GF-D8 (cell line): ENCODE results near the gene WWOX.

Experiments
- DNase-seq: peaks from one replicate; lab custom pipeline; 2025; lab: John Stamatoyannopoulos, UW

Gene WWOX

DNA sequence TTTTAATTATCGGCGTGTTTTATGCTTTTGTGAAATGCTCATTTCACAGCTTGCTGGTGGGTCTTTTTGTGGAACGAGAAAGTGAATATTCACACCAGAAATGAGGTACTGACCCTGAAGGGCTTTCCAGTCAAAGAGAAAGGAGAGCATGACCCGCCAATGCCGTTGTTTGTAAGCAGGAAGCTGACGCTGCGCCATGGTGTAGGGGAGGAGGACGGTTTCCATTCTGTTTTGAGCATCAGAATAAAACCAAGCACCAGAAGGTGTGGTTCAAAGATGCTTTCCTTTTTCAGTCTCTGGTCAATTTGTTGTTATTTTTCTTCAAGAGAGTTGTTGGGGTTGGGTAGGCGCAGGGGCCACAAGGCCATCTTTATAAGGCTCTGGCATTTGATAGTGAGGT lies 669.3 kb downstream of the WWOX start:
- DNase-seq: no peak

- DNase-seq: no peak
These were observed 671.1 kb downstream of the WWOX start for GRCh38 chr16:78770353-78771091.

- DNase-seq: no peak
These were observed 673.8 kb downstream of the WWOX start for GRCh38 chr16:78773291-78773702.

GRCh38 chr16:78773706-78774105 lies 674.3 kb downstream of the WWOX start:
- no peak for DNase-seq

DNA sequence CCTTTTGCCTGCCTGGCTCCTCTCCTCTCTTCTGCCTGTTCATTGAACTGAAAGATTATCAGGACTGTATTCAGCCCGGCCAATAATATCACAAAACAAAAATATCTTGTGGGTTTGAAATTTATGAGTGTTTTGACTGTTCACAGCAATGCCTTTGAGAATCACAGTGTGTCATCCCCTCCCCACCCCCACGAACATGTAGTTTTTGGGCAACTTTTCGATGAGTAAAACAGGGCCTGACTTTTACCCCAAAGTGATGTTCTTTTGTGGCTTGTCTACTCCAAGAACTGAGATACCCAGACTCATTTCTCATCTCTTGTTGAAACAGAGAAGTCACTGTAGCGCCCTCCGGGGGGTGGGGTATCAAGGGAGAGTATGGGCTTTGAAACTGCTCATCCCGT lies 675.7 kb downstream of the WWOX start:
- DNase-seq: no peak

DNA sequence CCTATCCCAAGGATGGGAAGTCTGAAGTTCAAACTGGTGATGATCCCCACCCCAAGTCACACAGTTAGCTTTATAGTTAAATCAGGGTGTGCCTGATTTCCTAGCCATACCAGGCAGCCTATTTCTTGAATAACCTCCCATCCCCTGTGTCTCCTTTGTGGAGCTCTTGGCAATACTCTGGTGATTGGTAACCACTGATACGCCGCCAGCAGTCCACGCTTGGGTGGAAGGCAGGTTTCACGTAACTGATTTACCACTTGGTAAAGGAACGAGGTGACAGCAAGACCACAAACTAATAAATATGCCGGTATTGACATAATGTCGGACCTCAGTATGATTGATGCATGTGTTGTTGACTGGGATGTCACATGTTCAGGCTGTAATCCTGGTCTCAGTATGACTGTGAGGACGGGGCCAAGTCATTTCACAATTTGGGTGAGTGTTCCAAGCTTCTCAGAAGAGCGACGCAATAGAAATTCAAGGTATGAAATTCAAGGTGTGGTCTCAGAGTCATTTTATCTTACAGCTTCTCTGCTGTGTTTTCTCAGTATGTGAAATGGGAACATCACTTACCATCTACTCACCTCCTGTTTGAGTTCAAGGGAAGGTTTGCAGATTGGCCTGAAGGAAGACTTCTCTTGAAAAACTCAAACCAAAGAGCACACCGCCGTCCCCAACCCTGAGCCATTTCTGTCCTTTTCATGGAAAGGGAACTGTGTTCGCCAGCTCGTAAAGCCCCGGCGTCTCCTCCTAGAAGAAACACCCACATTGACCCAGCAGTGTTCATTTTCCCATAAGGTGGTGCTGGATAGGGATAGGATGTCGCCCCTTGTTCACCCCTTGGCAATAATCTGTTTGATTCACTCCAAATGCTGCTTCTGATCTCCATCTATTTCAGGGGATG lies 678.9 kb downstream of the WWOX start:
- no peak for DNase-seq

GRCh38 chr16:78780808-78781207 lies 681.4 kb downstream of the WWOX start:
- DNase-seq: no peak

GRCh38 chr16:78782572-78782971 lies 683.1 kb downstream of the WWOX start:
- no peak for DNase-seq

- DNase-seq: no peak
These were observed 684.2 kb downstream of the WWOX start for GRCh38 chr16:78783570-78784079.

DNA sequence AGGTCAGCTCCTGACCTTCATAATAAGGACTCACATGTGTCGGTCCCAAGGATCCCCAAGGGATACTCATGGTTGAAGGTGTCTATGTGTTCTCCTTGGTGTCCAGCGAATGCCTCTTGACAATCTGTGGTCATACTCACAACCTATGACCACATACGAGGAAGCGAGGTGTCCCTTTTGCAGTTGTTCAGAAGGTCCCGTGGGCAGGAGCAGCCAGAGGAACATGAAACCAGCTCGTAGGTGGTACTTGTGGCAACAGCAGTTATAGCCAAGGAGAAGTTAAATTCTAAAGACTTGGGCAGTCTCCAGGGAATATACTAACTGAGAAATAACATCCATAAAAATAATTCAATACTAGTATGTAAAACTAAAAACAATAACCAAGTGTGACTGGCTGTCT lies 685.3 kb downstream of the WWOX start:
- DNase-seq: no peak

DNA sequence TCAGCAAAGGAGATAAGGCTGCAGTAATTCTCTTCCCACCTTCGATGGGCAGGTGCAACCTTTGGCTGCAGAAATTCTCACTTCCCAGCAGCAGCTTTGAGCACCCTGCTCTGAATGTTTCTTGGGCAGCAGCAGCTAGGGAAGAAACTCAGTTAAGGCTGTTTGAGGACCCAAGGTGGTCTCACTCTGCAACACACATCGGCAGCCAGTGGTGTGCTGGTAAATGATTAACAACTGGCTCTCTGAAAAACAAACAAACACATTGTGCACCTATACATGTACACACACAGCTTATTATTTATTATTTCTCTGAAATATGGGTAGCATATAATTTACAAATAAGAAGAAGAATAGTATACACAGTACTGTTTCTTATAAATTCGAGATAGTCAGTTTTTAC lies 685.8 kb downstream of the WWOX start:
- no peak for DNase-seq

GRCh38 chr16:78786635-78787034 lies 687.2 kb downstream of the WWOX start:
- DNase-seq: no peak

DNA sequence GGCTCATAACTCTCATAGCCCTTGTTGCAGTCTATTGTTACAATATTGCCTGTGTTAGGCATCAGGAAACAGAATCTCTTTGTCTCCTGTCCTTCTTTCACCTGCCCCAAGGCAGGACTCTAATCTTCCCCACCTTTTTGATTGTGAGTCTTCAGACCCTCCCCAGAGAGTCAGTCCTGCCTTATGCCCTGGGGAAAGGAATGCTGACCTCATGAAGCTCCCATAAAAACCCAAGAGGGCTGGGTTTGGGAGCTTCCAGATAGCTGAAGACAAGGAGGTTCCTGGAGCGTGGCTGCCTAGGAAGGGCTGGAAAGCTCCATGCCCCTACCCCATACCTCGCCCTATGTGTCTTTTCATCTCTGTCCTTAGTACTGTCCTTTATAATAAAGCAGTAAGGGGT lies 688.8 kb downstream of the WWOX start:
- no peak for DNase-seq

DNA sequence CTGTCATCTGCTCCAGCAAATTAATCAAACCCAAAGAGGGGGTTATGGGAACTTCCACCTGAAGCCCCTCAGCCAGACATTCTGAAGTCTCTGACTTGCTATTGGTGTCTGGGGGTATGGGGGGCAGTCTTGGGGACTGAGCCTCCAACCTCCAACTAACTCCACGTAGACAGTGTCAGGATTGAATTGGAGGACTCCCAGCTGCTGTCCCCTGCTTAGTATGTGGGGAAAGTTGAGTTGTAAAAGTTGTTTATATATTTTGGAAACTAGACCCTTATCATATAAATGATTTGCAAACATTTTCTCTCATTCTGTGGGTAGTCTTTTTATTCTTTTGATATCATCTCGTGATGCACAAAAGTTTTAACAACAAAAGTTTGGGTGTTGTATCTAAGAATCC lies 689.2 kb downstream of the WWOX start:
- DNase-seq: no peak

DNA sequence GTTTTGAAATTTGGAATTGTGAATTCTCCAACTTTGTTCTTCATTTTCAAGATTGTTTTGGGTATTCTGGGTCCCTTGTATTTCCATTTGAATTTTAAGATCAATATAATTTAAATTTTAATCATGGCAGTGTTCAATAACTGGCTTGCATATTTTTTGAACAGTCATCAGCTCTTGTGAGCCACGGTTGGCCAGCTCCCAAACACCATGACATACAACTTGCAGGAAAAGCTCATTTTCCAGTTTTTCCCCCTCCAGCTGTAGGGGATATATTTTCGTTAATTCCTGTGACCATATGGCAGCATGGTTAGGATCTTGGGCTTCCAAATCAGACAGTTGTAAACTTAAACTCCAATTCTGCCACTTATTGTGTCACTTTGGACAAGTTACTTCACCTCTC lies 690.1 kb downstream of the WWOX start:
- DNase-seq: no peak

DNA sequence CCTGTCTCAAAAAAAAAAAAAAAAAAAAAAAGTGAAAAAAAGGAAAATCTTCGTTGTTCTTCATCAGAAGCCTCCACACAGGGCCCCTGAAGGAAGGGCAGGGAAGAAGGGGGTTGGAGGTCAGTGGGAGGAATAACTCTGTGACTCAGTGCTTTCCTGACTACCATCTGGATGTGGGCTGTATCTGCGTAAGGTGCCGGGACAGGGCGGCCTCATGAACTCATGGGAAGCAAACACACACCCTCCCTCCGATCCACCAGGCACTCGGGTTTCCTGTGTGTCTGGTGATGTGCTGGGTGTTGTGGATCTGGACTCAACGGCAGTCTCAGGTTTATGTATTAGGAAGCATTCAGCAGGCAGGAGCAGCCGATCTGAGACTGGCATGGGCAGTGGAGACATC lies 691.6 kb downstream of the WWOX start:
- DNase-seq: no peak

GRCh38 chr16:78791926-78792325 lies 692.5 kb downstream of the WWOX start:
- no peak for DNase-seq

DNA sequence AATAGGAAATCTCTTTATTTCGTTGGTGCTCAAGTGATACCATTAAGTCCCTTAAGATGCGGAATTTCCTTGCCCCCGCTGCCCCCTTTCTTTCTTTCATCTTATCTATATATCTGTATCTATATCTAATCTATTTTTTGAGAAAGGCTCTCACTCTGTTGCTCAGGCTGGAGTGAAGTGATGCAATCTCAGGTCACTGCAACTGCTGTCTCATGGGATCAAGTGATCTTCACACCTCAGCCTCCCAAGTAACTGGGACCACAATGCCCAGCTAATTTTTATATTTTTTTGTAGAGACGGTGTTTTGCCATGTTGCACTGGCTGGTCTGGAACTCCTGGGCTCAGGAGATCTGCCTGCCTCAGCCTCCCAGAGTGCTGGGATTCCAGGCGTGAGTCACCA lies 693.5 kb downstream of the WWOX start:
- no peak for DNase-seq

DNA sequence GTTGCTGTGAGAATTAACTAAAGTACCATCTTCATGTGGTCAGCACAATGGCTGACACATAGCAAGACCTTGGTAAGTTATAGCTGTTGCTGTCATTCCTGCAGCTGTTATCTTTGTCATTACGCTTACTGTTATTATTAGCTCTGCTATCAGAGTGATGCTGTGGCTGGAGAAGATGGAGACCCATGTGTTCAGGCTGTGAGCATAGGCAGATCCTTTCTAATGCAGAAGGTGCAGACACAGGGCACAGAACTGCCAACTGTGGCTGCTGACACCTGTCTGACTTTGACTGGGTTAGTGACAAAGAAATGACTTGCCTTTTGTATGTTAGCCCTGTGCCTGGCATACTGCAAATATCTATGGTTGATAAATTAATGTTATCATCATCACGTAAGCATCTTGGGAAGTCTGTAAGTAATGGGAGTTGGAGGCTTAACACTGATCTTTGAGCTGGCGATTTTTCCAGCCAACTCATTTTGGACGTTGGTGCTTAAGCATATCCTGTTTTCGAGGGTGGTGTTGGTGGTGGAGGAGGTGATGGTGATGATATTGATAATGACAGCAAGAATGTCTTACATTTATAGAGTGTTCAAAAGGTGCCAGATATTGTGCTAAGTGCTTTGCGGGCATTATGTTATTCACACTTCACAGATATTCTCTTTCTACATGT lies 695.3 kb downstream of the WWOX start:
- DNase-seq: no peak

DNA sequence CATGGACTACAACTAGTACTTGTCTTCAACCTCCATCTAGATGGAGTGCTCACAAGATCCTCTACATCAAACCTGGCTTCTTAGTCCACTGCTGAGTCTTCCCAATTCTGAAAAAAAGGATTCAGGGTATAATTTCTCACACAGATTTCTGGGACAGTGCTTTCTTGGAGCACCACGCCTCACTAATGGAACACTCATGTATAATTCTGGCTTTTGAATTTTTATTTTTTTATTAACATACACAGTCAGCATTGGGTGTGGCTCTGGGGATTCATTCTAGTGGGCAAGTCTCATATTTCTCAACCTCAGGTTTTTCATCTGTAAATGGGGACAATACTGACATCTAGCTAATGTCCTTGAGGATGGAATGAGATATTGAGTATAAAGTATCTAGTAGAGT lies 696.0 kb downstream of the WWOX start:
- DNase-seq: no peak

DNA sequence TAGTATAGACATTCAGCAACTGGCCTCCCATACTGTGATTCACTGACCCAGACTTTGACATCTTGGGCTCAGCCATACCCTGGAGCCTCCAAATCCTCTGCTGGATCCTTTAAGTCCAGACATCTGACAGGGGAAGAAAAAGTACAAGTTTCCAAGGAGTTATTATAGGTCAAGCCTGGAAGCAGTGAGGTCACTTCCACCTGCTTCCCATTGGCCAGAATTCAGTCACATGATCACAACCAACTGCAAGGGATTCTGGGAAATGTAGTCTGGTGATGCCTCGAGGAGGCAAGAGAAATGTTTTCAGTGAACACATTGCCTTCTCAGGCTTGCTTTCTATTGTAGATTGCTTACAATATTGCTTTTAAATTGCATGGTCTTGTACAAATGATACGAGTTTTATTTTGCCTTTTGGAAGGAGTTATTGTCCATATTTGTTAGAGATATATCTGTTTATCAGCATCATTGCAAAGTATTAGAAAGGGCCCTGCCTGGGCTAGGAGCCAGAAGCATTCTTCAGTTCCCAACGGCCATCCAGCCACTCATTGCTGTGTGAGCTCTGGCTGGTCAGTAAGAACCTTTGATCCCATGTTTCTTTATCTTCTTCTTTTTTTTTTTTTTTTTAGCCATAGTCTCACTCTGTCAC lies 696.9 kb downstream of the WWOX start:
- DNase-seq: no peak

- no peak for DNase-seq
These were observed 700.0 kb downstream of the WWOX start for GRCh38 chr16:78799429-78799828.
